WTC11 (cell line): ENCODE data around the gene TOR1AIP2. TPM values are rescaled to one million over a fixed set of nuclear protein-coding genes. Genes with fewer than 3 reads are reported as not detected.

Experiments used
- ATAC-seq: fragments of 200-7000 bp; cut with Tn5 transposase; 2 replicates; pipeline ENCODE4 v1.10.0; 2021; ENCODE audit warnings: mild to moderate bottlenecking, moderate library complexity
- CTCF ChIA-PET: fragments of 300-600 bp; sonication (Branson Sonifier 250); formaldehyde crosslinking; loops from one replicate; lab custom pipeline; 2021; ENCODE audit warnings: antibody characterized with exemption; lab: Charles Lee
- POLR2A ChIA-PET: fragments of 350-600 bp; sonication (Branson Sonifier 250); formaldehyde crosslinking; loops from one replicate; lab custom pipeline; 2021; ENCODE audit warnings: antibody characterized with exemption; lab: Charles Lee
- DNase-seq: peaks from one replicate; pipeline ENCODE4 v3.0.0; 2021; ENCODE audit warnings: low spot score
- H3K27ac Mint-ChIP-seq: 2 replicates; pipeline ENCODE4 v1.8.0; 2021; ENCODE audit warnings: mixed read lengths
- H3K27me3 Mint-ChIP-seq: 2 replicates; pipeline ENCODE4 v1.8.0; 2021; ENCODE audit warnings: low read depth, mild to moderate bottlenecking, moderate library complexity, mixed read lengths
- H3K36me3 Mint-ChIP-seq: 2 replicates; pipeline ENCODE4 v1.8.0; 2021; ENCODE audit warnings: mixed read lengths
- H3K4me1 Mint-ChIP-seq: 2 replicates; pipeline ENCODE4 v1.8.0; 2022; ENCODE audit warnings: mixed read lengths
- H3K4me3 Mint-ChIP-seq: 2 replicates; pipeline ENCODE4 v1.8.0; 2021; ENCODE audit warnings: mild to moderate bottlenecking, moderate library complexity, mixed read lengths
- H3K9me3 Mint-ChIP-seq: 2 replicates; pipeline ENCODE4 v1.8.0; 2021; ENCODE audit warnings: mixed read lengths
- ATF3 ChIP-seq: sonication (generic); formaldehyde crosslinking; conservative IDR thresholded peaks from 2 replicates; pipeline ENCODE4 v1.8.1; 2022; ENCODE audit warnings: mild to moderate bottlenecking, missing genetic modification reagents
- CBFB ChIP-seq: sonication (generic); formaldehyde crosslinking; IDR thresholded peaks from 2 replicates; pipeline ENCODE4 v1.8.1; 2022; ENCODE audit warnings: mild to moderate bottlenecking, low read depth, missing genetic modification reagents
- CREM ChIP-seq: sonication (generic); formaldehyde crosslinking; IDR thresholded peaks from 2 replicates; pipeline ENCODE4 v1.8.1; 2022; ENCODE audit warnings: mild to moderate bottlenecking, missing genetic modification reagents, moderate library complexity
- E2F4 ChIP-seq: sonication (generic); formaldehyde crosslinking; IDR thresholded peaks from 2 replicates; pipeline ENCODE4 v1.8.1; 2022; ENCODE audit warnings: low read depth, mild to moderate bottlenecking, moderate library complexity, missing genetic modification reagents, borderline replicate concordance
- EMX1 ChIP-seq: fragments of 250-450 bp; sonication (Bioruptor Pico); IDR thresholded peaks from 2 replicates; pipeline ENCODE4 v1.8.0; 2021; ENCODE audit warnings: mild to moderate bottlenecking
- ESRRA ChIP-seq: sonication (generic); formaldehyde crosslinking; IDR thresholded peaks from 2 replicates; pipeline ENCODE4 v1.8.1; 2022; ENCODE audit warnings: mild to moderate bottlenecking, missing genetic modification reagents, borderline replicate concordance
- FOXK1 ChIP-seq: sonication (generic); formaldehyde crosslinking; IDR thresholded peaks from 2 replicates; pipeline ENCODE4 v1.8.0; 2022; ENCODE audit warnings: mild to moderate bottlenecking, moderate library complexity, missing genetic modification reagents
- FOXP1 ChIP-seq: sonication (generic); formaldehyde crosslinking; IDR thresholded peaks from 2 replicates; pipeline ENCODE4 v1.8.0; 2022; ENCODE audit warnings: missing genetic modification reagents, mild to moderate bottlenecking, moderate library complexity, borderline replicate concordance
- GRHL2 ChIP-seq: fragments of 250-450 bp; sonication (Bioruptor Pico); IDR thresholded peaks from 2 replicates; pipeline ENCODE4 v1.8.0; 2022; ENCODE audit warnings: mild to moderate bottlenecking, moderate library complexity; ENCODE audit not compliant: insufficient replicate concordance, severe bottlenecking
- HMGXB4 ChIP-seq: sonication (generic); formaldehyde crosslinking; IDR thresholded peaks from 2 replicates; pipeline ENCODE4 v1.8.1; 2023; ENCODE audit warnings: mild to moderate bottlenecking, moderate library complexity, missing genetic modification reagents
- IRF2 ChIP-seq: sonication (generic); formaldehyde crosslinking; IDR thresholded peaks from 2 replicates; pipeline ENCODE4 v1.8.0; 2022; ENCODE audit warnings: low read depth, missing genetic modification reagents, borderline replicate concordance
- JUN ChIP-seq: sonication (generic); formaldehyde crosslinking; IDR thresholded peaks from 2 replicates; pipeline ENCODE4 v1.8.0; 2023; ENCODE audit warnings: mild to moderate bottlenecking, missing genetic modification reagents
- MAX ChIP-seq: sonication (generic); formaldehyde crosslinking; IDR thresholded peaks from 2 replicates; pipeline ENCODE4 v1.8.0; 2022; ENCODE audit warnings: mild to moderate bottlenecking, missing genetic modification reagents
- MYBL2 ChIP-seq: sonication (generic); formaldehyde crosslinking; IDR thresholded peaks from 2 replicates; pipeline ENCODE4 v1.8.1; 2023; ENCODE audit warnings: mild to moderate bottlenecking, moderate library complexity, missing genetic modification reagents
- RORB ChIP-seq: fragments of 250-450 bp; sonication (Bioruptor Pico); IDR thresholded peaks from 2 replicates; pipeline ENCODE4 v1.9.0; 2021; ENCODE audit warnings: mild to moderate bottlenecking
- SMAD3 ChIP-seq: sonication (generic); formaldehyde crosslinking; IDR thresholded peaks from 2 replicates; pipeline ENCODE4 v1.8.0; 2022; ENCODE audit warnings: missing genetic modification reagents, mild to moderate bottlenecking, borderline replicate concordance
- SP1 ChIP-seq: sonication (generic); formaldehyde crosslinking; conservative IDR thresholded peaks from 2 replicates; pipeline ENCODE4 v1.8.1; 2022; ENCODE audit warnings: missing genetic modification reagents
- TCF7 ChIP-seq: sonication (generic); formaldehyde crosslinking; IDR thresholded peaks from 2 replicates; pipeline ENCODE4 v1.8.0; 2022; ENCODE audit warnings: mild to moderate bottlenecking, low read depth, missing genetic modification reagents, moderate library complexity
- ZNF138 ChIP-seq: sonication (generic); formaldehyde crosslinking; conservative IDR thresholded peaks from 2 replicates; pipeline ENCODE4 v1.8.1; 2022; ENCODE audit warnings: mild to moderate bottlenecking, moderate library complexity, missing genetic modification reagents
- ZNF317 ChIP-seq: sonication (generic); formaldehyde crosslinking; IDR thresholded peaks from 2 replicates; pipeline ENCODE4 v1.8.1; 2023; ENCODE audit warnings: low read depth, mild to moderate bottlenecking, moderate library complexity, missing genetic modification reagents, borderline replicate concordance
- ZNF423 ChIP-seq: fragments of 250-450 bp; sonication (Bioruptor Pico); IDR thresholded peaks from 2 replicates; pipeline ENCODE4 v2.1.2; 2022; ENCODE audit warnings: mild to moderate bottlenecking, moderate library complexity
- total RNA-seq: library from RNA; stranded (reverse); gene quantifications from 3 replicates; pipeline ENCODE4 v1.2.3, GENCODE V29; 2021
- TF ChIP-seq, protein P1 (sequence below): fragments of 250-450 bp; sonication (Bioruptor Pico); IDR thresholded peaks from 2 replicates; pipeline ENCODE4 v1.9.0; 2021; ENCODE audit warnings: mild to moderate bottlenecking
- TF ChIP-seq, protein P2 (sequence below): sonication (generic); formaldehyde crosslinking; IDR thresholded peaks from 2 replicates; pipeline ENCODE4 v1.8.0; 2022; ENCODE audit warnings: mild to moderate bottlenecking, missing genetic modification reagents
- TF ChIP-seq, protein P3 (sequence below): sonication (generic); formaldehyde crosslinking; IDR thresholded peaks from 2 replicates; pipeline ENCODE4 v1.8.1; 2023; ENCODE audit warnings: mild to moderate bottlenecking, missing genetic modification reagents
- TF ChIP-seq, protein P4 (sequence below): sonication (generic); formaldehyde crosslinking; IDR thresholded peaks from 2 replicates; pipeline ENCODE4 v1.8.1; 2023; ENCODE audit warnings: mild to moderate bottlenecking, missing genetic modification reagents, moderate library complexity
- TF ChIP-seq, protein P5 (sequence below): fragments of 250-450 bp; sonication (Bioruptor Pico); IDR thresholded peaks from 2 replicates; pipeline ENCODE4 v2.1.2; 2022; ENCODE audit warnings: mild to moderate bottlenecking, moderate library complexity

The TOR1AIP2 gene
- total RNA-seq, 1 experiment from 2014 or later, result 57.2 TPM

- TF ChIP-seq FOXP1, result no peak
- TF ChIP-seq, protein P1, sequence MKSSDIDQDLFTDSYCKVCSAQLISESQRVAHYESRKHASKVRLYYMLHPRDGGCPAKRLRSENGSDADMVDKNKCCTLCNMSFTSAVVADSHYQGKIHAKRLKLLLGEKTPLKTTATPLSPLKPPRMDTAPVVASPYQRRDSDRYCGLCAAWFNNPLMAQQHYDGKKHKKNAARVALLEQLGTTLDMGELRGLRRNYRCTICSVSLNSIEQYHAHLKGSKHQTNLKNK, result no peak
- TF ChIP-seq ESRRA, result no peak
- no peak for TF ChIP-seq SP1
- TF ChIP-seq JUN, result no peak
- no peak for TF ChIP-seq MAX
- TF ChIP-seq HMGXB4 (CRISPR knock-in tag), result no peak
- TF ChIP-seq EMX1 (CRISPR knock-in tag), result no peak
- TF ChIP-seq ZNF423 (CRISPR knock-in tag), result no peak
- TF ChIP-seq TCF7 (CRISPR knock-in tag), result no peak
- TF ChIP-seq IRF2, result no peak
Measured at GRCh38 chr1:179926850-179927205, 49.2 kb upstream of the TOR1AIP2 start (continued).

DNA sequence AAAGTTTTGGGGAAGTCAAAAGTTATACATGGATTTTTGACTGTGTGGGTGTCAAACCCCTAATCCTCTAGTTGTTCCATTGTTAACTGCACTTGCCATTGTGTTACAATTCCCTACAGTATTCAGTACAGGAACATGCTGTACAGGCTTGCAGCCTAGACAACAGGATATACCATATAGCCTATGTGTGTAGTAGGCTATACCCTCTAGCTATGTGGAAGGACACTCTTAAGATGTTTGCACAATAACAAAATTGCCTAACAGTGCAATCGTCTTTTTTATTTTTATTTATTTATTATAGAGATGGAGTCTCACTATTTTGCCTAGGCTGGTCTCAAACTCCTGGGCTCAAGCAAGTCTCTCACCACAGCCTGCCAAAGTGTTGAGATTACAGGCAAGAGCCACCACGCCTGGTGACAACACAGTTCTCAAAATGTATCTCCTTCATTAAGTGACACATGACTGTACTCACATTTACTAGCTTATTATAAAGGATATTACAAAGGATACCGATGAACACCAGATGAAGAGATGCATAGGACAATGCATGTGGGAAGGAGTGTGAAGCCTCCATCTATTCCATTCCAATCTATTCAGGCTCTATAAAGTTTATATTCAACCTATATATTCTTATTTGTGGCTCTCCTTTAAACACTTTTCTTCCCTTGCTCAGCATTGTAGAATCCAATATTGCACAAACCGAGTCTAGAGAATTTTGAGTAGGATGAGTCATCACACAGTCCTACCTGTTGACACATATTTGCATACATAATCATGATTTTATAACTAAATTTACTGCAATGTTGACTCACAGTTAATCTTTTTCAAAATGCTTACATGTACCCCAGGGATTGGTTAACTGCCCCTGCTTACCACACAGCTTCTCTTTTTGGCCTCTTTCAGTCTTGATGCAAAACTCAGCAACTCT is 48.6 kb upstream of the TOR1AIP2 start:
- Mint-ChIP-seq H3K9me3 (no peaks in the 10 kb centered on the region), H3K27me3 (no peaks in the 10 kb centered on the region), H3K36me3 (no peaks in the 10 kb centered on the region), H3K4me3 (no peak overlapping the region), H3K27ac (0 out of 2 replicates have a peak overlapping the region, but pooled peaks have one; percentile 19), H3K4me1 (peaks cover 21% of the 10 kb centered on the region)
- ATAC-seq, result no peak
- ChIA-PET CTCF (interaction anchor here (1.0 kb wide), 1 partner anchor 220 kb away, joined by 3 read pairs; no protein-coding TSS in a partner anchor), POLR2A (interaction anchor here (0.6 kb wide), 1 partner anchor 43 kb away, joined by 3 read pairs; no protein-coding TSS in a partner anchor)
- no peak for DNase-seq
- TF ChIP-seq, protein P2, sequence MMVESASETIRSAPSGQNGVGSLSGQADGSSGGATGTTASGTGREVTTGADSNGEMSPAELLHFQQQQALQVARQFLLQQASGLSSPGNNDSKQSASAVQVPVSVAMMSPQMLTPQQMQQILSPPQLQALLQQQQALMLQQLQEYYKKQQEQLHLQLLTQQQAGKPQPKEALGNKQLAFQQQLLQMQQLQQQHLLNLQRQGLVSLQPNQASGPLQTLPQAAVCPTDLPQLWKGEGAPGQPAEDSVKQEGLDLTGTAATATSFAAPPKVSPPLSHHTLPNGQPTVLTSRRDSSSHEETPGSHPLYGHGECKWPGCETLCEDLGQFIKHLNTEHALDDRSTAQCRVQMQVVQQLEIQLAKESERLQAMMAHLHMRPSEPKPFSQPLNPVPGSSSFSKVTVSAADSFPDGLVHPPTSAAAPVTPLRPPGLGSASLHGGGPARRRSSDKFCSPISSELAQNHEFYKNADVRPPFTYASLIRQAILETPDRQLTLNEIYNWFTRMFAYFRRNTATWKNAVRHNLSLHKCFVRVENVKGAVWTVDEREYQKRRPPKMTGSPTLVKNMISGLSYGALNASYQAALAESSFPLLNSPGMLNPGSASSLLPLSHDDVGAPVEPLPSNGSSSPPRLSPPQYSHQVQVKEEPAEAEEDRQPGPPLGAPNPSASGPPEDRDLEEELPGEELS (CRISPR knock-in tag), result no peak
- no peak for TF ChIP-seq ZNF317
- no peak for TF ChIP-seq MYBL2 (CRISPR knock-in tag)
- no peak for TF ChIP-seq GRHL2 (CRISPR knock-in tag)
- no peak for TF ChIP-seq SMAD3 (CRISPR knock-in tag)
- TF ChIP-seq, protein P3, sequence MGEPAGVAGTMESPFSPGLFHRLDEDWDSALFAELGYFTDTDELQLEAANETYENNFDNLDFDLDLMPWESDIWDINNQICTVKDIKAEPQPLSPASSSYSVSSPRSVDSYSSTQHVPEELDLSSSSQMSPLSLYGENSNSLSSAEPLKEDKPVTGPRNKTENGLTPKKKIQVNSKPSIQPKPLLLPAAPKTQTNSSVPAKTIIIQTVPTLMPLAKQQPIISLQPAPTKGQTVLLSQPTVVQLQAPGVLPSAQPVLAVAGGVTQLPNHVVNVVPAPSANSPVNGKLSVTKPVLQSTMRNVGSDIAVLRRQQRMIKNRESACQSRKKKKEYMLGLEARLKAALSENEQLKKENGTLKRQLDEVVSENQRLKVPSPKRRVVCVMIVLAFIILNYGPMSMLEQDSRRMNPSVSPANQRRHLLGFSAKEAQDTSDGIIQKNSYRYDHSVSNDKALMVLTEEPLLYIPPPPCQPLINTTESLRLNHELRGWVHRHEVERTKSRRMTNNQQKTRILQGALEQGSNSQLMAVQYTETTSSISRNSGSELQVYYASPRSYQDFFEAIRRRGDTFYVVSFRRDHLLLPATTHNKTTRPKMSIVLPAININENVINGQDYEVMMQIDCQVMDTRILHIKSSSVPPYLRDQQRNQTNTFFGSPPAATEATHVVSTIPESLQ (CRISPR knock-in tag), result no peak
- TF ChIP-seq RORB (CRISPR knock-in tag), result no peak
- no peak for TF ChIP-seq FOXK1 (CRISPR knock-in tag)
- TF ChIP-seq CREM (CRISPR knock-in tag), result no peak
- TF ChIP-seq, protein P4, sequence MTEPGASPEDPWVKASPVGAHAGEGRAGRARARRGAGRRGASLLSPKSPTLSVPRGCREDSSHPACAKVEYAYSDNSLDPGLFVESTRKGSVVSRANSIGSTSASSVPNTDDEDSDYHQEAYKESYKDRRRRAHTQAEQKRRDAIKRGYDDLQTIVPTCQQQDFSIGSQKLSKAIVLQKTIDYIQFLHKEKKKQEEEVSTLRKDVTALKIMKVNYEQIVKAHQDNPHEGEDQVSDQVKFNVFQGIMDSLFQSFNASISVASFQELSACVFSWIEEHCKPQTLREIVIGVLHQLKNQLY (CRISPR knock-in tag), result no peak
- no peak for TF ChIP-seq ATF3 (CRISPR knock-in tag)
- TF ChIP-seq, protein P5, sequence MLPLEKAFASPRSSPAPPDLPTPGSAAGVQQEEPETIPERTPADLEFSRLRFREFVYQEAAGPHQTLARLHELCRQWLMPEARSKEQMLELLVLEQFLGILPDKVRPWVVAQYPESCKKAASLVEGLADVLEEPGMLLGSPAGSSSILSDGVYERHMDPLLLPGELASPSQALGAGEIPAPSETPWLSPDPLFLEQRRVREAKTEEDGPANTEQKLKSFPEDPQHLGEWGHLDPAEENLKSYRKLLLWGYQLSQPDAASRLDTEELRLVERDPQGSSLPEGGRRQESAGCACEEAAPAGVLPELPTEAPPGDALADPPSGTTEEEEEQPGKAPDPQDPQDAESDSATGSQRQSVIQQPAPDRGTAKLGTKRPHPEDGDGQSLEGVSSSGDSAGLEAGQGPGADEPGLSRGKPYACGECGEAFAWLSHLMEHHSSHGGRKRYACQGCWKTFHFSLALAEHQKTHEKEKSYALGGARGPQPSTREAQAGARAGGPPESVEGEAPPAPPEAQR (CRISPR knock-in tag), result no peak
- TF ChIP-seq, protein P1, result no peak
- TF ChIP-seq E2F4 (CRISPR knock-in tag), result no peak
- TF ChIP-seq CBFB (CRISPR knock-in tag), result no peak
- TF ChIP-seq ZNF138, result no peak
